GM23248 (cell line): ENCODE results near the gene SLC6A18. TPM values are rescaled to one million over a fixed set of nuclear protein-coding genes. Genes with fewer than 3 reads are reported as not detected.

Experiments used
- DNase-seq: peaks from one replicate; pipeline ENCODE4 v3.0.0-alpha.2; 2015
- H2AFZ ChIP-seq: fragments of 200-600 bp; sonication (generic); 2 replicates; pipeline ENCODE4 v1.6.1; 2016; ENCODE audit warnings: antibody characterized with exemption
- H3F3A ChIP-seq: fragments of 200-600 bp; sonication (generic); 2 replicates; pipeline ENCODE4 v1.6.1; 2016; ENCODE audit warnings: mild to moderate bottlenecking, antibody characterized with exemption, mixed run types; ENCODE audit not compliant: insufficient read depth
- H3K27ac ChIP-seq: fragments of 200-600 bp; sonication (generic); 2 replicates; pipeline ENCODE4 v1.5.1; 2016; ENCODE audit warnings: mild to moderate bottlenecking
- H3K27me3 ChIP-seq: fragments of 200-600 bp; sonication (generic); replicated peaks from 2 replicates; pipeline ENCODE4 v1.6.1; 2016; ENCODE audit warnings: mild to moderate bottlenecking; ENCODE audit not compliant: insufficient read depth
- H3K36me3 ChIP-seq: fragments of 200-600 bp; sonication (generic); 2 replicates; pipeline ENCODE4 v1.6.1; 2016; ENCODE audit warnings: low read depth, mild to moderate bottlenecking
- H3K4me1 ChIP-seq: fragments of 200-600 bp; sonication (generic); 2 replicates; pipeline ENCODE4 v1.6.1; 2016; ENCODE audit warnings: mild to moderate bottlenecking; ENCODE audit not compliant: insufficient read depth
- H3K4me2 ChIP-seq: fragments of 200-600 bp; sonication (generic); one replicate; pipeline ENCODE4 v1.6.1; 2016; ENCODE audit warnings: mild to moderate bottlenecking; ENCODE audit not compliant: unreplicated experiment
- H3K4me3 ChIP-seq: fragments of 200-600 bp; sonication (generic); 2 replicates; pipeline ENCODE4 v1.5.1; 2016; ENCODE audit warnings: mild to moderate bottlenecking
- H3K79me2 ChIP-seq: fragments of 200-600 bp; sonication (generic); 2 replicates; pipeline ENCODE4 v1.6.1; 2016; ENCODE audit warnings: mild to moderate bottlenecking; ENCODE audit not compliant: insufficient read depth
- H3K9ac ChIP-seq: fragments of 200-600 bp; sonication (generic); 2 replicates; pipeline ENCODE4 v1.6.1; 2016; ENCODE audit warnings: mild to moderate bottlenecking
- H3K9me2 ChIP-seq: fragments of 200-600 bp; sonication (generic); 2 replicates; pipeline ENCODE4 v1.6.1; 2016; ENCODE audit warnings: mixed run types, mild to moderate bottlenecking, moderate library complexity; ENCODE audit not compliant: insufficient read depth
- H3K9me3 ChIP-seq: fragments of 200-600 bp; sonication (generic); one replicate; pipeline ENCODE4 v1.6.1; 2017; ENCODE audit warnings: low read depth
- H4K20me1 ChIP-seq: fragments of 200-600 bp; sonication (generic); 2 replicates; pipeline ENCODE4 v1.6.0; 2016; ENCODE audit not compliant: insufficient read depth
- EZH2 ChIP-seq: fragments of 200-600 bp; sonication (generic); IDR thresholded peaks from 2 replicates; pipeline ENCODE4 v1.6.1; 2018; ENCODE audit warnings: antibody characterized with exemption, mild to moderate bottlenecking; ENCODE audit not compliant: insufficient read depth, poor library complexity, severe bottlenecking
- EZH2phosphoT487 ChIP-seq: fragments of 200-600 bp; sonication (generic); IDR thresholded peaks from 2 replicates; pipeline ENCODE4 v1.6.1; 2018; ENCODE audit warnings: antibody characterized with exemption, moderate library complexity, mild to moderate bottlenecking, low read depth; ENCODE audit not compliant: insufficient read depth
- WGBS, 2 experiments: methylation state at CpG; one replicate each; pipeline ENCODE4 v1.1.6; 2015 to 2017; ENCODE audit warnings: low lambda C conversion rate in 2 of 2, low coverage in 1 of 2; ENCODE audit errors: missing lambda C conversion rate in 2 of 2; 5-methylcytosine and 5-hydroxymethylcytosine counted together
- in situ Hi-C: fragments of 300-500 bp; cut with MboI; formaldehyde crosslinking; loops from 2 replicates; pipeline ENCODE4 v1.15.0; 2020
- polyA plus RNA-seq: library from polyadenylated mRNA; unstranded; fragments of >200 nt; fragmentation: Nextera tagmentation; extraction: Ambion mirVana; gene quantifications from 2 replicates; pipeline ENCODE4 v1.2.1, GENCODE V29; 2016
- total RNA-seq: library from RNA; depleted of rRNA; stranded (reverse); fragments of >200 nt; shearing (Covaris generic); gene quantifications from 2 replicates; pipeline ENCODE4 v1.2.3, GENCODE V29; 2014

Gene SLC6A18
- total and polyA plus RNA-seq, 2 experiments from 2014 or later: not detected

GRCh38 chr5:1203311-1203967 lies 21.7 kb upstream of the SLC6A18 start:
- Histone ChIP-seq H3K9me3 (no peaks in the 10 kb centered on the region), H3K4me2 (no peak overlapping the region), H3K4me1 (no peaks in the 10 kb centered on the region), H3K9me2 (no peaks in the 10 kb centered on the region), H4K20me1 (no peaks in the 10 kb centered on the region), H3K27me3 (peaks cover 32% of the 10 kb centered on the region), H3K4me3 (no peak overlapping the region), H3K36me3 (no peaks in the 10 kb centered on the region), H2AFZ (no peak overlapping the region), H3K9ac (no peak overlapping the region), H3F3A (no peaks in the 10 kb centered on the region), H3K27ac (no peak overlapping the region), H3K79me2 (no peaks in the 10 kb centered on the region)
- 58 to 61% methylated on average over 21 to 24 of the region's 24 CpGs for WGBS, 2 experiments
- no peak for TF ChIP-seq EZH2phosphoT487
- no peak for TF ChIP-seq EZH2
- in situ Hi-C loops: no loop called here
- DNase-seq: no peak

GRCh38 chr5:1203968-1204692 lies 21.1 kb upstream of the SLC6A18 start:
- Histone ChIP-seq H4K20me1 (no peaks in the 10 kb centered on the region), H3F3A (no peaks in the 10 kb centered on the region), H3K27me3 (peaks cover 25% of the 10 kb centered on the region), H3K36me3 (no peaks in the 10 kb centered on the region), H3K4me2 (no peak overlapping the region), H2AFZ (no peak overlapping the region), H3K9me3 (no peaks in the 10 kb centered on the region), H3K4me1 (no peaks in the 10 kb centered on the region), H3K9ac (no peak overlapping the region), H3K27ac (no peak overlapping the region), H3K79me2 (no peaks in the 10 kb centered on the region), H3K4me3 (no peak overlapping the region), H3K9me2 (no peaks in the 10 kb centered on the region)
- 42 to 46% methylated on average over 21 to 24 of the region's 25 CpGs for WGBS, 2 experiments
- no peak for DNase-seq
- in situ Hi-C loops: no loop called here
- TF ChIP-seq EZH2: no peak
- no peak for TF ChIP-seq EZH2phosphoT487

- in situ Hi-C loops: no loop called here
- 6% methylated on average over 18 of the region's 18 CpGs for WGBS, 2 experiments
Measured at GRCh38 chr5:1204693-1205242, 20.4 kb upstream of the SLC6A18 start.

GRCh38 chr5:1205255-1206180 lies 19.7 kb upstream of the SLC6A18 start:
- Histone ChIP-seq H3K27ac (no peak overlapping the region), H3F3A (no peaks in the 10 kb centered on the region), H3K4me1 (no peaks in the 10 kb centered on the region), H3K79me2 (no peaks in the 10 kb centered on the region), H3K9me2 (no peaks in the 10 kb centered on the region), H2AFZ (no peak overlapping the region), H3K9ac (no peak overlapping the region), H4K20me1 (no peaks in the 10 kb centered on the region), H3K4me3 (no peak overlapping the region), H3K4me2 (no peak overlapping the region), H3K27me3 (peaks cover 14% of the 10 kb centered on the region), H3K36me3 (no peaks in the 10 kb centered on the region), H3K9me3 (no peaks in the 10 kb centered on the region)
- in situ Hi-C loops: no loop called here
- no peak for TF ChIP-seq EZH2
- no peak for TF ChIP-seq EZH2phosphoT487
- WGBS, 2 experiments: 29 to 31% methylated on average over 11 of the region's 11 CpGs
- no peak for DNase-seq

More at GRCh38 chr5:1204693-1205242, 20.4 kb upstream of the SLC6A18 start:
- Histone ChIP-seq H3K27me3 (peaks cover 18% of the 10 kb centered on the region), H3K9me2 (no peaks in the 10 kb centered on the region), H3K27ac (no peak overlapping the region), H3K4me1 (no peaks in the 10 kb centered on the region), H3K36me3 (no peaks in the 10 kb centered on the region), H3K9ac (no peak overlapping the region), H3K79me2 (no peaks in the 10 kb centered on the region), H3K4me3 (no peak overlapping the region), H2AFZ (no peak overlapping the region), H3K9me3 (no peaks in the 10 kb centered on the region), H3K4me2 (no peak overlapping the region), H3F3A (no peaks in the 10 kb centered on the region), H4K20me1 (no peaks in the 10 kb centered on the region)
- TF ChIP-seq EZH2phosphoT487 (no peak), EZH2 (no peak)
- peak; percentile 56 for DNase-seq
